Upper lobe of left lung (tissue), 6 donors: ENCODE measurements around the gene ENTR1. TPM values are rescaled to one million over a fixed set of nuclear protein-coding genes. Genes with fewer than 3 reads are reported as not detected.

Experiments
- ATAC-seq, 2 donors: fragments of 200-7000 bp; cut with Tn5 transposase; one replicate each; pipeline ENCODE4 v1.9.1; 2022; ENCODE audit warnings: mild to moderate bottlenecking in 2 of 2, moderate library complexity in 2 of 2; ENCODE audit not compliant: low FRiP score in 2 of 2
- DNase-seq, 2 donors: peaks; one replicate each; pipeline ENCODE4 v3.0.0-alpha.2; 2019 to 2020
- H3K27ac ChIP-seq, 4 donors: fragments of 200-600 bp; sonication (generic); one replicate each; pipeline ENCODE4 v1.5.1; 2016 to 2019
- H3K27me3 ChIP-seq, 4 donors: fragments of 200-600 bp; sonication (generic); one replicate each; pipeline ENCODE4 v1.5.1; 2017 to 2019
- H3K36me3 ChIP-seq, 4 donors: fragments of 200-600 bp; sonication (generic); one replicate each; pipeline ENCODE4 v1.5.1; 2016 to 2019
- H3K4me1 ChIP-seq, 4 donors: fragments of 200-600 bp; sonication (generic); one replicate each; pipeline ENCODE4 v1.5.1; 2018 to 2019
- H3K4me3 ChIP-seq, 4 donors: fragments of 200-600 bp; sonication (generic); one replicate each; pipeline ENCODE4 v1.5.1; 2017 to 2019; ENCODE audit warnings: mild to moderate bottlenecking in 2 of 4, moderate library complexity in 1 of 4
- H3K9me3 ChIP-seq, 4 donors: fragments of 200-600 bp; sonication (generic); one replicate each; pipeline ENCODE4 v1.5.1; 2018 to 2019
- EP300 ChIP-seq, 4 donors: sonication (generic); formaldehyde crosslinking; IDR thresholded peaks; one replicate each; pipeline ENCODE4 v1.5.1; 2017; ENCODE audit warnings: antibody characterized with exemption in 4 of 4, control low read depth in 2 of 4
- POLR2A ChIP-seq, 4 donors: fragments of 450-650 bp; IDR thresholded peaks; one replicate each; pipeline ENCODE4 v1.5.1; 2016 to 2017; ENCODE audit warnings: antibody characterized with exemption in 4 of 4, mild to moderate bottlenecking in 2 of 4
- POLR2AphosphoS5 ChIP-seq, 2 donors: sonication (generic); formaldehyde crosslinking; IDR thresholded peaks; one replicate each; pipeline ENCODE4 v1.5.1; 2017; ENCODE audit warnings: antibody characterized with exemption in 2 of 2
- WGBS, 2 donors: methylation state at CpG; one replicate each; pipeline ENCODE4 v1.1.5; 2017 to 2018; 5-methylcytosine and 5-hydroxymethylcytosine counted together
- total RNA-seq, 6 donors: library from RNA; depleted of rRNA in 4 of 6; stranded (reverse); fragments of >200 nt in 4 of 6; gene quantifications; one replicate each; pipeline versions ENCODE4 v1.1.0 to v1.2.1, GENCODE V29; 2016 to 2021
- TF ChIP-seq, protein P1 (sequence below), 6 experiments: fragments of 450-650 bp in 4 of 6; fragments of 200-600 bp in 2 of 6; sonication (generic) in 2 of 6; IDR thresholded peaks; one replicate each; pipeline ENCODE4 v1.5.1; 2016 to 2019; ENCODE audit warnings: antibody characterized with exemption in 6 of 6
- donor health status: DM: no; HTN: no; CAD: no; lungs with moderate emphysema.
- donor health status: DM: no; HTN: yes; CAD: no; lungs with severe emphysema.

The ENTR1 gene
- total RNA-seq, 6 donors from 2014 or later, result 29.6 to 128 (median 40.0) TPM

DNA sequence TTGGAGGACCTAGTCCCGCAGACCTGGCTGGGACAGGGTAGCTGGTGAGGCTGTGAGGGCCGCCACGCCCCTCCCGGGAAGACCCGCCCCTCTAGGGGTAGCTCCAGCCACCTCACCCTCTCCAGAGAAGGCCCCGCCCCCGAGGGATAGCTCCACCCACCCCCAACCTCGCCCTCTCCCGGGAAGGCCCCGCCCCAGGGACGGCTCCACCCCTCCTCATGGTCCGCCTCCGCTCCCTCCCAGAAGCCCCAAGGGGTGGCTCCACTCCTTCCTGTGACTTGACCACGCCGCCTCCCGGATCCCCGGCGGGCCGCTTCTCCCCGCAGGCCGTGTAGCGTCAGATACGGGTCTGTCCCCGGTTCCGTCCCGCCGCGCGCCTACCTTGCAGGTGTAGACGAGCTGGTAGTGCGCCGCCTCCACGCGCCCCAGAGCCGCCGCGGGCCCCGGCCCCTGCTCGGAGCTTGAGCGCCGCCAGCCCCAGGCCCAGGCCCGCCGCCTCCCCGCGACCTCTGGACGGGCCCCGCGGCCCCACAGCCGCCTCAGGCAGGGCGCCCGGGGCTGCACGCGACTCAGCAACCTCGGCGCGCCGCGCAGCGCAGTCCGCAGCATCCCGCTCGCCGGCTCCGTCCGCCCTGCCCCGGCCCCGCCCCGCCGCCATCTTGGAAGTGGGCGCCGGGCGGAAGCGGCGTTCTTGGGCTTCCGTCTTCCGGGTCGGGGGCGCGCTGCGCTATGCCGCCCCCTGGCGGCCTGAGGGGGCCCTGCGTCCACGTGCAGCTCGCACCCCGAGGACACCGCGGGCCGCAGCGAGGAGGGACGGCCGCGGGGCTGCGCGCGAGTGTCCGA, 47.1 kb downstream of the ENTR1 start, which contains the start of gene DNLZ:
DNLZ (minus strand) TSS at position 639 of the 843 bp plus-strand sequence; CDS start at position 609, 30 bp downstream.
- Histone ChIP-seq H3K27me3 (no peaks in the 10 kb centered on the region), H3K36me3 (peaks cover 0 to 10% (median 2%) of the 10 kb centered on the region in 4 donors), H3K4me3 (peak within 1 kb of the TSS; percentile 88 to 100 (median 98)), H3K9me3 (no peaks in the 10 kb centered on the region), H3K27ac (peak within 1 kb of the TSS; percentile 91 to 97 (median 92)), H3K4me1 (peaks cover 22 to 34% (median 28%) of the 10 kb centered on the region in 4 donors)
- 2 to 3% methylated on average over 10 to 15 of the region's 97 CpGs for WGBS, 2 donors
- DNase-seq (peak; percentile 98), ATAC-seq (peak; percentile 94 to 97)
- TF ChIP-seq POLR2A (IDR thresholded peaks at IDR 0.05) (peak in 3 of 4 donors; percentile 62 to 86 (median 85)), POLR2AphosphoS5 (IDR thresholded peaks at IDR 0.05) (peak; percentile 44 to 54), EP300 (IDR thresholded peaks at IDR 0.05) (no peak)
- TF ChIP-seq, protein P1, sequence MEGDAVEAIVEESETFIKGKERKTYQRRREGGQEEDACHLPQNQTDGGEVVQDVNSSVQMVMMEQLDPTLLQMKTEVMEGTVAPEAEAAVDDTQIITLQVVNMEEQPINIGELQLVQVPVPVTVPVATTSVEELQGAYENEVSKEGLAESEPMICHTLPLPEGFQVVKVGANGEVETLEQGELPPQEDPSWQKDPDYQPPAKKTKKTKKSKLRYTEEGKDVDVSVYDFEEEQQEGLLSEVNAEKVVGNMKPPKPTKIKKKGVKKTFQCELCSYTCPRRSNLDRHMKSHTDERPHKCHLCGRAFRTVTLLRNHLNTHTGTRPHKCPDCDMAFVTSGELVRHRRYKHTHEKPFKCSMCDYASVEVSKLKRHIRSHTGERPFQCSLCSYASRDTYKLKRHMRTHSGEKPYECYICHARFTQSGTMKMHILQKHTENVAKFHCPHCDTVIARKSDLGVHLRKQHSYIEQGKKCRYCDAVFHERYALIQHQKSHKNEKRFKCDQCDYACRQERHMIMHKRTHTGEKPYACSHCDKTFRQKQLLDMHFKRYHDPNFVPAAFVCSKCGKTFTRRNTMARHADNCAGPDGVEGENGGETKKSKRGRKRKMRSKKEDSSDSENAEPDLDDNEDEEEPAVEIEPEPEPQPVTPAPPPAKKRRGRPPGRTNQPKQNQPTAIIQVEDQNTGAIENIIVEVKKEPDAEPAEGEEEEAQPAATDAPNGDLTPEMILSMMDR (IDR thresholded peaks at IDR 0.05), result peak; percentile 99 to 100 (median 100)

DNA sequence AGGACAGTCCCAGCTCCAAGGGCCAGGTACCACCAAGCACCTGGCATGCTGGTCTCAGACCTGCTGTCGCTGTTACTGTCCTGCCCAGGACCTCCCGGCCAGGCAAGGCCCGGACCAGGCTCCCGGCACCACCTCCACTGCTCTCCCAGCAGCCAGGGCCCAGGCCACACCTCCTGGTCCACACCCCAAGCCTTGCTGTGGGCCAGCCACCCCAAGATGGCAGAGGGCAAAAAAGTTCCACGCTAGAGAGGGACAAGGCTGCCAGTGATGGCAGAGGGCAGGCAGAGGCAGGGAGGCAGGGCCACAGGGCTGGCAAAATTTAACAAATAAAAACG, 48.0 kb downstream of the ENTR1 start:
- Histone ChIP-seq H3K9me3 (no peaks in the 10 kb centered on the region), H3K4me3 (no peak overlapping the region), H3K36me3 (peaks cover 0 to 10% (median 5%) of the 10 kb centered on the region in 4 donors), H3K27me3 (no peaks in the 10 kb centered on the region), H3K27ac (peak overlapping the region in 3 of 4 donors; percentile 91 to 97 (median 92)), H3K4me1 (peaks cover 22 to 34% (median 28%) of the 10 kb centered on the region in 4 donors)
- no peak for ATAC-seq
- peak in 1 of 2 donors; percentile 81 for DNase-seq
- TF ChIP-seq, protein P1 (IDR thresholded peaks at IDR 0.05), result no peak
- TF ChIP-seq POLR2AphosphoS5 (IDR thresholded peaks at IDR 0.05) (no peak), EP300 (IDR thresholded peaks at IDR 0.05) (no peak), POLR2A (IDR thresholded peaks at IDR 0.05) (no peak)
- 90 to 91% methylated on average over 2 to 6 of the region's 6 CpGs for WGBS, 2 donors

DNA sequence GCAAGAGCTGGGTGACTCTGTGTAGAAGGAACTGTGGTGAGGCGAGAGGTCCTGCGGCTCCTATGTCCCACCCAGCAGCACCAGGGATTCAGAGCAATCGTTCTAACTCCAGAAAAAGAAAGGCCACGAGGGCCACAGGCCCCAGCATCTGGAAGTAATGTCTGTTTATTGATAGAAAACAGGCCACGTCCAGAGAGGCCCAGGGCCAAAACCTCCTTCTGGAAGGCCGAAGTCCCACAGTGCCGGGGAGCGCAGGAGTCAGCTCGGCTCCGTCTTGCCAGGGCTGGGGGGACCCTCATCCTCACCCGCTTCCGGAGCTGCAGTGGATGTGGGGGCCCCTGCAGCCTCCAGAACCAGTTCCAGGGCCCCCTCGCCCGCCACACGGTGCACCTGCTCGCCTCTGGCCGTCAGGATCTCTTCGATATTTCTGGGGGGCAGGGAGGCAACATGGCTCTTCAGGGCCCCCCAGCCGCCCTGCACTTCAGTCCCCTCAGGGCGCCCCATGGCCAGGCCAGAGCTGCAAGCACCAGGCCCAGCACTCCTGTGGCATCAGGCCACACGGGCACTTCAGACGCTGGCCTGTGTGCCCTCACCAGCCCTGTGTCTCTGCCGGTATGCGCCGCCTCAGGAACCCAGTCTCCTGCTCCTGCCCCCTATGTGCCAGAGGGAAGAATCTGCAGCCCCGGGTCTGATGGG, 48.5 kb downstream of the ENTR1 start:
- Histone ChIP-seq H3K36me3 (peaks cover 0 to 13% (median 8%) of the 10 kb centered on the region in 4 donors), H3K27me3 (no peaks in the 10 kb centered on the region), H3K4me1 (peaks cover 22 to 34% (median 28%) of the 10 kb centered on the region in 4 donors), H3K4me3 (no peak overlapping the region), H3K9me3 (no peaks in the 10 kb centered on the region), H3K27ac (peak overlapping the region in 3 of 4 donors; percentile 91 to 97 (median 92))
- peak in 1 of 2 donors; percentile 81 for DNase-seq
- no peak for ATAC-seq
- TF ChIP-seq, protein P1 (IDR thresholded peaks at IDR 0.05), result no peak
- TF ChIP-seq EP300 (IDR thresholded peaks at IDR 0.05) (no peak), POLR2AphosphoS5 (IDR thresholded peaks at IDR 0.05) (no peak), POLR2A (IDR thresholded peaks at IDR 0.05) (no peak)
- 79 to 88% methylated on average over 20 to 25 of the region's 26 CpGs for WGBS, 2 donors

DNA sequence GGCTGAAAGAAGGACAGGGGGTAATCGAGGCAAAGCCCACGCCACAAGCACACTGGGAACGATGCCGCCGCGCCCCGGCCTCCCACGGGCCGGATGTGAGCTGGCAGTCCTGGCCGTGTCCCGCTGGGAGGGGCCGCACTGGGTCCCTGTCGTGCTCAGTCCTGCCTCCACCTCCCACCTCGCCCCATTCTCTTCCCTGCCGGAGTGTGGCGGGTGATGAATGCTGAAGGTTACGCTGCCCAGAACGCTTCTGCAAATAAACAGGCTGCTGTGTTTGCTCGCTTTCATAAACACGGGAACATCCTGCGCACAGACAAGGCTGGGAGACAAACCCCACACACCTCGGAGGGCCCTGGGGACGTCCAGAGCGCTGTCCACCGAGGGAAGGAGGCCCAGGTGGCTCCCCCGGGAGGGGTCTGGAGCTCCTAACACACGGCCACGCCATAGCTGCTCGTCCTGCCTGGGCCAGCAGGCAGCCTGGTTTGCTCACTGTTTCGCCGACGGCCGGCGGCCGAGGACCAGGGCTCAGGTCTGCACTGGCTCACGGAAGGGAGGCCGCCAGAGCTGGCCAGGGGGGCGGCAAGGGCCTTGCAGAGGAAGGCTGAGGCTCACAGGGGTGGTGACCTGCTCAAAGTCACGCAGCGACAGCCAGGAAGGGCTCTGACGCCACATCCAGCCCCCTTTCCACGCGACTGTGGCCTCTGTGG, 49.2 kb downstream of the ENTR1 start:
- Histone ChIP-seq H3K27me3 (no peaks in the 10 kb centered on the region), H3K27ac (peak overlapping the region in 3 of 4 donors; percentile 74 to 97 (median 91)), H3K36me3 (peaks cover 0 to 20% (median 11%) of the 10 kb centered on the region in 4 donors), H3K9me3 (no peaks in the 10 kb centered on the region), H3K4me3 (no peak overlapping the region), H3K4me1 (peaks cover 22 to 34% (median 28%) of the 10 kb centered on the region in 4 donors)
- TF ChIP-seq POLR2A (IDR thresholded peaks at IDR 0.05), result no peak
- TF ChIP-seq POLR2AphosphoS5 (IDR thresholded peaks at IDR 0.05), result peak; percentile 17 to 26
- ATAC-seq (no peak), DNase-seq (no peak)
- WGBS, 2 donors, result 82 to 84% methylated on average over 30 to 43 of the region's 43 CpGs
